Astrocyte (in vitro differentiated cells and primary cell): ENCODE results near the gene NAV2. TPM values are rescaled to one million over a fixed set of nuclear protein-coding genes. Genes with fewer than 3 reads are reported as not detected.

Source experiments
- DNase-seq: peaks from one replicate; pipeline ENCODE4 v3.0.0-alpha.2; 2010; ENCODE audit warnings: low read depth
- FAIRE-seq: peaks from 2 replicates; lab custom pipeline; 2011; peaks lifted over from hg19 to GRCh38; lab: Jason Lieb, UNC
- H2AFZ ChIP-seq: 2 replicates; pipeline ENCODE4 v1.6.0; 2012; ENCODE audit warnings: low read depth, low read length, inconsistent platforms
- H3K27ac ChIP-seq: 2 replicates; pipeline ENCODE4 v1.5.1; 2011; ENCODE audit warnings: low read depth, low read length, inconsistent platforms
- H3K27me3 ChIP-seq: 2 replicates; pipeline ENCODE4 v1.6.0; 2011; ENCODE audit warnings: low read length, inconsistent platforms; ENCODE audit not compliant: insufficient read depth
- H3K36me3 ChIP-seq: 2 replicates; pipeline ENCODE4 v1.5.1; 2011; ENCODE audit warnings: low read length, inconsistent platforms; ENCODE audit not compliant: insufficient read depth
- H3K4me1 ChIP-seq: 2 replicates; pipeline ENCODE4 v1.5.1; 2011; ENCODE audit warnings: low read length, inconsistent platforms; ENCODE audit not compliant: insufficient read depth
- H3K4me2 ChIP-seq: 2 replicates; pipeline ENCODE4 v1.6.0; 2012; ENCODE audit warnings: low read length, inconsistent platforms
- H3K4me3 ChIP-seq: 2 replicates; pipeline ENCODE4 v1.5.1; 2011; ENCODE audit warnings: low read depth, mild to moderate bottlenecking, low read length, inconsistent platforms; ENCODE audit not compliant: insufficient read depth
- H3K79me2 ChIP-seq: 2 replicates; pipeline ENCODE4 v1.6.0; 2012; ENCODE audit warnings: mild to moderate bottlenecking, low read length, inconsistent platforms; ENCODE audit not compliant: insufficient read depth
- H3K9ac ChIP-seq: 2 replicates; pipeline ENCODE4 v1.6.0; 2012; ENCODE audit warnings: mild to moderate bottlenecking, low read length, inconsistent platforms
- H3K9me3 ChIP-seq: 2 replicates; pipeline ENCODE4 v1.5.1; 2012; ENCODE audit warnings: low read depth, mild to moderate bottlenecking, low read length, inconsistent platforms; ENCODE audit not compliant: insufficient read depth
- H4K20me1 ChIP-seq: 2 replicates; pipeline ENCODE4 v1.6.0; 2012; ENCODE audit warnings: low read length, inconsistent platforms; ENCODE audit not compliant: insufficient read depth
- H3K27ac Mint-ChIP-seq: one replicate; pipeline ENCODE4 v1.8.0; 2021; ENCODE audit warnings: mild to moderate bottlenecking, mixed read lengths; ENCODE audit not compliant: unreplicated experiment
- H3K27me3 Mint-ChIP-seq: one replicate; pipeline ENCODE4 v1.8.0; 2021; ENCODE audit warnings: low read depth, mixed read lengths; ENCODE audit not compliant: unreplicated experiment
- H3K36me3 Mint-ChIP-seq: one replicate; pipeline ENCODE4 v1.8.0; 2021; ENCODE audit warnings: low read depth, mixed read lengths; ENCODE audit not compliant: unreplicated experiment
- H3K4me1 Mint-ChIP-seq: one replicate; pipeline ENCODE4 v1.8.0; 2021; ENCODE audit warnings: low read depth, mixed read lengths; ENCODE audit not compliant: unreplicated experiment
- H3K4me3 Mint-ChIP-seq: one replicate; pipeline ENCODE4 v1.8.0; 2021; ENCODE audit warnings: mild to moderate bottlenecking, moderate library complexity, mixed read lengths; ENCODE audit not compliant: unreplicated experiment
- H3K9me3 Mint-ChIP-seq: one replicate; pipeline ENCODE4 v1.8.0; 2021; ENCODE audit warnings: mild to moderate bottlenecking, mixed read lengths; ENCODE audit not compliant: unreplicated experiment
- EZH2 ChIP-seq: IDR thresholded peaks from 2 replicates; pipeline ENCODE4 v1.6.1; 2012; ENCODE audit warnings: mild to moderate bottlenecking, low read length, inconsistent platforms; ENCODE audit not compliant: insufficient read depth
- total RNA-seq: library from RNA; stranded (reverse); gene quantifications from 2 replicates; pipeline ENCODE4 v1.2.1, GENCODE V29; 2021
- TF ChIP-seq, protein P1 (sequence below): IDR thresholded peaks from 2 replicates; pipeline ENCODE4 v1.5.1; 2011; ENCODE audit warnings: low read depth, mild to moderate bottlenecking, inconsistent platforms, low read length, moderate library complexity; ENCODE audit not compliant: insufficient read depth

NAV2 gene
- total RNA-seq, 1 donor from 2014 or later, result 20.6 TPM

DNA sequence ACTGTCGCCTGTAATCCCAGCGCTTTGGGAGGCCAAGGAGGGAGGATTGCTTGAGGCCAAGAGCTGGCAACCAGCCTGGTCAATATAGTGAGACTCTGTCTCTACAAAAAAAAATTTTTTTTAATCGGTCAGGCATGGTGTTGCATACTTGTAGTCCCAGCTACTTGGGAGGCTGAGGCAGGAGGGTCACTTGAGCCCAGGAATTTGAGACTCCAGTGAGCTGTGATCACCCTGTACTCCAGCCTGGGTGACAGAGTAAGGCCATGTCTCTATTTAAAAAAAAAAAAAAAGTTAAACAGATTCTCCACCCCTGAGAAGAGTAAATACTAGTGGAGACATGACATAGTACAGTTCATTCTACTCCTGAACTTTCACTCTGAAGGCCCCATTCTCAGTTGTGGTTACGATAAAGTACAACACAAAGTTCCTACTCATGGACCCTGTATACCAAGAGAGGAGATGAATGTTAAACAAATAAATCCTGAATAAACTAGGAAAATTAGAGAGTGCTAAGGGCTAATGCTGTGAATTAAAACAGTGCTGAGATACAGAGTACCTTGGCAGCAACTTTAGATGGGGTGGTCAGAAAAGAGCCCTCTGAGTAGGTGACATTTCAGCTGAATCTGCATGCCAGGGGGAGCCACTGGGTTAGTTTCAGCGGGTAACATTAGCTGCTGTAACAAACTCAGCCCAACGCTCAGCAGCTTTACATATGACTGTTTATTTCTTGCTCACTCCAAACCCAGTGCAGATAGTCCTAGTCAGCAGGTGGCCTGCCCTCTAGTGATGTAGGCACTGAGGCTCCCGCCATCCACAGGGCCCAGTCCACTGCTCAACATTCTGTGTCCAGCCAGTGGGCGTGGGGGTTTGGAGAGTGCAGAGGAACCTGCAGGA lies 372.5 kb downstream of the NAV2 start:
- no peak overlapping the region for H3K9ac ChIP-seq
- H3K4me3 ChIP-seq, result no peak overlapping the region
- Mint-ChIP-seq H3K36me3 (peaks cover 29% of the 10 kb centered on the region), H3K4me3 (no peak overlapping the region), H3K4me1 (peaks cover 39% of the 10 kb centered on the region), H3K27me3 (no peaks in the 10 kb centered on the region), H3K27ac (no peak overlapping the region), H3K9me3 (no peaks in the 10 kb centered on the region)
- no peak overlapping the region for H3K4me2 ChIP-seq
- H3K27ac ChIP-seq, result no peak overlapping the region
- no peaks in the 10 kb centered on the region for H3K9me3 ChIP-seq
- TF ChIP-seq, protein P1, sequence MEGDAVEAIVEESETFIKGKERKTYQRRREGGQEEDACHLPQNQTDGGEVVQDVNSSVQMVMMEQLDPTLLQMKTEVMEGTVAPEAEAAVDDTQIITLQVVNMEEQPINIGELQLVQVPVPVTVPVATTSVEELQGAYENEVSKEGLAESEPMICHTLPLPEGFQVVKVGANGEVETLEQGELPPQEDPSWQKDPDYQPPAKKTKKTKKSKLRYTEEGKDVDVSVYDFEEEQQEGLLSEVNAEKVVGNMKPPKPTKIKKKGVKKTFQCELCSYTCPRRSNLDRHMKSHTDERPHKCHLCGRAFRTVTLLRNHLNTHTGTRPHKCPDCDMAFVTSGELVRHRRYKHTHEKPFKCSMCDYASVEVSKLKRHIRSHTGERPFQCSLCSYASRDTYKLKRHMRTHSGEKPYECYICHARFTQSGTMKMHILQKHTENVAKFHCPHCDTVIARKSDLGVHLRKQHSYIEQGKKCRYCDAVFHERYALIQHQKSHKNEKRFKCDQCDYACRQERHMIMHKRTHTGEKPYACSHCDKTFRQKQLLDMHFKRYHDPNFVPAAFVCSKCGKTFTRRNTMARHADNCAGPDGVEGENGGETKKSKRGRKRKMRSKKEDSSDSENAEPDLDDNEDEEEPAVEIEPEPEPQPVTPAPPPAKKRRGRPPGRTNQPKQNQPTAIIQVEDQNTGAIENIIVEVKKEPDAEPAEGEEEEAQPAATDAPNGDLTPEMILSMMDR, result no peak
- no peak for TF ChIP-seq EZH2
- no peaks in the 10 kb centered on the region for H4K20me1 ChIP-seq
- no peaks in the 10 kb centered on the region for H3K27me3 ChIP-seq
- H2AFZ ChIP-seq, result no peak overlapping the region
- FAIRE-seq (no peak), DNase-seq (no peak)
- peaks cover 3% of the 10 kb centered on the region for H3K4me1 ChIP-seq
- peaks cover 12% of the 10 kb centered on the region for H3K36me3 ChIP-seq
- no peaks in the 10 kb centered on the region for H3K79me2 ChIP-seq

DNA sequence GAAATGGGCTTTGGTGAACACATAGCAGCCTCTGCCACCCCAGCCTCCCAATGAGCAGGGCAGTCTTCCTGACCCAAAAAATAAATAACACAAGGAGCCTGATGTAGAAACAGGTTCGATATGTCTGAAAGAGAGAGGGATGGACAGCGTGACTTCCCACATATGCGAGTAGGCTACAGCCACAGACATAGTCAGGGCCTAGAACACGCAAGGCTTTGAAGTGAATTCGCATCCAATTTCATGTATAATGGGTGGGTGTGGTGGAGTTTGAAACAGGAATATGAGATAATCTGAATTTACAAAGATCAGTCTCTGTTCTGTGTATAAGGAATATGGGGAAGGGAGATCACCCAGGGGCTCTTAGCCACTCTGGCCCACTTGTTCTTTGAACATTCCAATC lies 373.3 kb downstream of the NAV2 start:
- Histone ChIP-seq H4K20me1 (no peaks in the 10 kb centered on the region), H3K9ac (no peak overlapping the region), H3K9me3 (no peaks in the 10 kb centered on the region), H3K4me2 (no peak overlapping the region), H3K79me2 (no peaks in the 10 kb centered on the region), H3K4me1 (peaks cover 6% of the 10 kb centered on the region), H3K27ac (no peak overlapping the region), H3K4me3 (no peak overlapping the region), H3K27me3 (no peaks in the 10 kb centered on the region), H2AFZ (no peak overlapping the region), H3K36me3 (peaks cover 12% of the 10 kb centered on the region)
- Mint-ChIP-seq H3K4me3 (no peak overlapping the region), H3K36me3 (peaks cover 23% of the 10 kb centered on the region), H3K27me3 (no peaks in the 10 kb centered on the region), H3K4me1 (peaks cover 46% of the 10 kb centered on the region), H3K27ac (no peak overlapping the region), H3K9me3 (no peaks in the 10 kb centered on the region)
- DNase-seq (no peak), FAIRE-seq (no peak)
- TF ChIP-seq, protein P1, result no peak
- no peak for TF ChIP-seq EZH2

DNA sequence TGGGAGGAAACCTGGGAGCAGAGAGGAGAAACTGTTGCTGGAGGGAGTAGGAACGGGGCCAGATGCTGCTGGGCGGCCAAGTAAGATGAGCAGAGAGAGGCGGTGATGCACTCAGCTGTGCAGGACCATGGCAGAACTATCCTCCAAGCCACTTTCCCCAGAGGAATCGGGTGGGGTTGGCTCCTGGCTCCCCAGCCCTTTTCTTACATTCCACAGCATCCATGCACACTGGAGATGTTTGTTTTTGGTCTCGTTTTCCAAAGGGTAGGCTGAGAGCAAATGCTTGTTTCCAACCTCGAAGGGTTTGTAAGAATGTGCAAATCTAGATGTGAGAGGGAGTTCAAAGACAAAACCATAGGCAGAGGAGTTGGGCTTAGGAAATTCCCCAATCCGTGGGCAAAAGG lies 374.5 kb downstream of the NAV2 start:
- peak; percentile 93 for DNase-seq
- H3K4me1 Mint-ChIP-seq, result peaks cover 52% of the 10 kb centered on the region

More for the DNA sequence above, 374.5 kb downstream of the NAV2 start:
- no peaks in the 10 kb centered on the region for H3K9me3 Mint-ChIP-seq
- no peak for FAIRE-seq
- Histone ChIP-seq H3K4me1 (peaks cover 6% of the 10 kb centered on the region), H4K20me1 (no peaks in the 10 kb centered on the region), H3K27ac (no peak overlapping the region), H3K9me3 (no peaks in the 10 kb centered on the region), H3K9ac (no peak overlapping the region), H3K27me3 (no peaks in the 10 kb centered on the region), H3K4me3 (no peak overlapping the region), H3K36me3 (peaks cover 12% of the 10 kb centered on the region), H3K79me2 (no peaks in the 10 kb centered on the region), H3K4me2 (no peak overlapping the region), H2AFZ (no peak overlapping the region)
- no peak for TF ChIP-seq EZH2
- TF ChIP-seq, protein P1, result no peak
- no peak overlapping the region for H3K4me3 Mint-ChIP-seq
- peak overlapping the region; percentile 85 for H3K27ac Mint-ChIP-seq
- H3K27me3 Mint-ChIP-seq, result no peaks in the 10 kb centered on the region
- H3K36me3 Mint-ChIP-seq, result peaks cover 29% of the 10 kb centered on the region
